ENCODE measurements around the gene CYP27A1. TPM values are rescaled to one million over a fixed set of nuclear protein-coding genes. Genes with fewer than 3 reads are reported as not detected.

The CYP27A1 gene
- total and polyA plus RNA-seq, 4 donors, result 112 to 354 (median 305) TPM

DNA sequence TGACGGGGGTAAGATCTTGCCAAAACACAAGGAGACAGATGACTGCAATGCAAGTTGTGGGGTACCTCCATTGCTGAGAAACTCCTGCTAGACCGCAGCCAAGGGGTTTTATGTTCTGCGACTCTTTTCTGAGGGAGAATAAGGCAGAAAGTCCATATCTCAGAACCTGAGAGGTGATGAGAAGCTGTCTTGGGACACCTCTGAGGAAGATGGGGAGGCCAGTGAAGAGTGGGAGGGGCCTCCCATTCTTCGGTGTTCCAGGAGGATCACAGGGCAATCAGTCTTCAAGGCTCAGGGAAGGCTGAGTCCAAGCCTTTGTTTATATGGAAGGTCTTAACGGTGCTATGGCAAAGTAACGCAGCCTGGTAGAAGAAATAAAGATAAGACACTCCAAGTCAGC is 18.0 kb downstream of the CYP27A1 start:
- Histone ChIP-seq H3K27ac (ENCODE audit: low read depth in 1 of 2, low read length in 2 of 2) (no peak overlapping the region), H3K36me3 (ENCODE audit: control insufficient read depth in 4 of 4, insufficient read depth in 3 of 4, low read depth in 1 of 4, low read length in 3 of 4) (peaks cover 0 to 4% (median 1%) of the 10 kb centered on the region in 4 donors), H3K4me1 (ENCODE audit: control insufficient read depth in 4 of 4, insufficient read depth in 4 of 4, low read length in 3 of 4) (peaks cover 0 to 6% (median 2%) of the 10 kb centered on the region in 4 donors), H3K9me3 (ENCODE audit: control insufficient read depth in 4 of 4, low read length in 3 of 4) (no peaks in the 10 kb centered on the region), H3K27me3 (ENCODE audit: control insufficient read depth in 4 of 4, insufficient read depth in 4 of 4, low read length in 3 of 4) (no peaks in the 10 kb centered on the region), H3K4me3 (ENCODE audit: low read depth in 1 of 3, low read length in 3 of 3) (no peak overlapping the region), H3K9ac (ENCODE audit: low read depth in 1 of 2, low read length in 2 of 2) (no peak overlapping the region)
- WGBS, result 79% methylated on average over 6 of the region's 6 CpGs
- DNase-seq (ENCODE audit: low spot score), result no peak
- TF ChIP-seq RAD21 (IDR thresholded peaks at IDR 0.05) (no peak), JUND (IDR thresholded peaks at IDR 0.05) (no peak), HNF4G (IDR thresholded peaks at IDR 0.05) (no peak), ATF3 (IDR thresholded peaks at IDR 0.05) (no peak)

- TF ChIP-seq, protein P1, sequence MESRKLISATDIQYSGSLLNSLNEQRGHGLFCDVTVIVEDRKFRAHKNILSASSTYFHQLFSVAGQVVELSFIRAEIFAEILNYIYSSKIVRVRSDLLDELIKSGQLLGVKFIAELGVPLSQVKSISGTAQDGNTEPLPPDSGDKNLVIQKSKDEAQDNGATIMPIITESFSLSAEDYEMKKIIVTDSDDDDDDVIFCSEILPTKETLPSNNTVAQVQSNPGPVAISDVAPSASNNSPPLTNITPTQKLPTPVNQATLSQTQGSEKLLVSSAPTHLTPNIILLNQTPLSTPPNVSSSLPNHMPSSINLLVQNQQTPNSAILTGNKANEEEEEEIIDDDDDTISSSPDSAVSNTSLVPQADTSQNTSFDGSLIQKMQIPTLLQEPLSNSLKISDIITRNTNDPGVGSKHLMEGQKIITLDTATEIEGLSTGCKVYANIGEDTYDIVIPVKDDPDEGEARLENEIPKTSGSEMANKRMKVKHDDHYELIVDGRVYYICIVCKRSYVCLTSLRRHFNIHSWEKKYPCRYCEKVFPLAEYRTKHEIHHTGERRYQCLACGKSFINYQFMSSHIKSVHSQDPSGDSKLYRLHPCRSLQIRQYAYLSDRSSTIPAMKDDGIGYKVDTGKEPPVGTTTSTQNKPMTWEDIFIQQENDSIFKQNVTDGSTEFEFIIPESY (IDR thresholded peaks at IDR 0.05), result no peak
- TF ChIP-seq, protein P2, sequence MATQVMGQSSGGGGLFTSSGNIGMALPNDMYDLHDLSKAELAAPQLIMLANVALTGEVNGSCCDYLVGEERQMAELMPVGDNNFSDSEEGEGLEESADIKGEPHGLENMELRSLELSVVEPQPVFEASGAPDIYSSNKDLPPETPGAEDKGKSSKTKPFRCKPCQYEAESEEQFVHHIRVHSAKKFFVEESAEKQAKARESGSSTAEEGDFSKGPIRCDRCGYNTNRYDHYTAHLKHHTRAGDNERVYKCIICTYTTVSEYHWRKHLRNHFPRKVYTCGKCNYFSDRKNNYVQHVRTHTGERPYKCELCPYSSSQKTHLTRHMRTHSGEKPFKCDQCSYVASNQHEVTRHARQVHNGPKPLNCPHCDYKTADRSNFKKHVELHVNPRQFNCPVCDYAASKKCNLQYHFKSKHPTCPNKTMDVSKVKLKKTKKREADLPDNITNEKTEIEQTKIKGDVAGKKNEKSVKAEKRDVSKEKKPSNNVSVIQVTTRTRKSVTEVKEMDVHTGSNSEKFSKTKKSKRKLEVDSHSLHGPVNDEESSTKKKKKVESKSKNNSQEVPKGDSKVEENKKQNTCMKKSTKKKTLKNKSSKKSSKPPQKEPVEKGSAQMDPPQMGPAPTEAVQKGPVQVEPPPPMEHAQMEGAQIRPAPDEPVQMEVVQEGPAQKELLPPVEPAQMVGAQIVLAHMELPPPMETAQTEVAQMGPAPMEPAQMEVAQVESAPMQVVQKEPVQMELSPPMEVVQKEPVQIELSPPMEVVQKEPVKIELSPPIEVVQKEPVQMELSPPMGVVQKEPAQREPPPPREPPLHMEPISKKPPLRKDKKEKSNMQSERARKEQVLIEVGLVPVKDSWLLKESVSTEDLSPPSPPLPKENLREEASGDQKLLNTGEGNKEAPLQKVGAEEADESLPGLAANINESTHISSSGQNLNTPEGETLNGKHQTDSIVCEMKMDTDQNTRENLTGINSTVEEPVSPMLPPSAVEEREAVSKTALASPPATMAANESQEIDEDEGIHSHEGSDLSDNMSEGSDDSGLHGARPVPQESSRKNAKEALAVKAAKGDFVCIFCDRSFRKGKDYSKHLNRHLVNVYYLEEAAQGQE (IDR thresholded peaks at IDR 0.05), result no peak
- no peak for TF ChIP-seq YY1 (IDR thresholded peaks at IDR 0.05)
- no peak for TF ChIP-seq ATF3 (IDR thresholded peaks at IDR 0.05)
- TF ChIP-seq CTCF (IDR thresholded peaks at IDR 0.05; ENCODE audit: low read depth, low read length, missing input control), result no peak
- TF ChIP-seq TAF1 (conservative IDR thresholded peaks at IDR 0.05), result no peak
- TF ChIP-seq FOXA1 (IDR thresholded peaks at IDR 0.05), result no peak
- no peak for TF ChIP-seq EGR1 (IDR thresholded peaks at IDR 0.05; ENCODE audit: low read depth in 2 of 2)
- TF ChIP-seq FOXA2 (IDR thresholded peaks at IDR 0.05), result no peak
- no peak for TF ChIP-seq RXRA (IDR thresholded peaks at IDR 0.05)
- no peak for TF ChIP-seq HNF4G (IDR thresholded peaks at IDR 0.05)
- TF ChIP-seq NR2F2 (IDR thresholded peaks at IDR 0.05), result no peak
- no peak for TF ChIP-seq HNF4A (conservative IDR thresholded peaks at IDR 0.05)
- no peak for TF ChIP-seq RAD21 (IDR thresholded peaks at IDR 0.05)
- TF ChIP-seq, protein P3, sequence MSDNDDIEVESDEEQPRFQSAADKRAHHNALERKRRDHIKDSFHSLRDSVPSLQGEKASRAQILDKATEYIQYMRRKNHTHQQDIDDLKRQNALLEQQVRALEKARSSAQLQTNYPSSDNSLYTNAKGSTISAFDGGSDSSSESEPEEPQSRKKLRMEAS (IDR thresholded peaks at IDR 0.05), result no peak
- no peak for TF ChIP-seq SP1 (IDR thresholded peaks at IDR 0.05)
- TF ChIP-seq JUND (IDR thresholded peaks at IDR 0.05), result no peak
- DNase-seq (ENCODE audit: low spot score), result no peak
- no peak overlapping the region for H3K27ac ChIP-seq (ENCODE audit: low read depth in 1 of 2, low read length in 2 of 2)
- H3K36me3 ChIP-seq (ENCODE audit: control insufficient read depth in 4 of 4, insufficient read depth in 3 of 4, low read depth in 1 of 4, low read length in 3 of 4), result peaks cover 0 to 4% (median 0%) of the 10 kb centered on the region in 4 donors
- peaks cover 0 to 6% (median 4%) of the 10 kb centered on the region in 4 donors for H3K4me1 ChIP-seq (ENCODE audit: control insufficient read depth in 4 of 4, insufficient read depth in 4 of 4, low read length in 3 of 4)
- no peaks in the 10 kb centered on the region for H3K27me3 ChIP-seq (ENCODE audit: control insufficient read depth in 4 of 4, insufficient read depth in 4 of 4, low read length in 3 of 4)
- no peak overlapping the region for H3K9ac ChIP-seq (ENCODE audit: low read depth in 1 of 2, low read length in 2 of 2)
- H3K9me3 ChIP-seq (ENCODE audit: control insufficient read depth in 4 of 4, low read length in 3 of 4), result no peaks in the 10 kb centered on the region
- 39% methylated on average over 4 of the region's 4 CpGs for WGBS
- H3K4me3 ChIP-seq (ENCODE audit: low read depth in 1 of 3, low read length in 3 of 3), result no peak overlapping the region
Observed at GRCh38 chr2:218802386-218802994, 20.5 kb downstream of the CYP27A1 start.
